H1 (cell line): ENCODE results near the gene USP49. TPM values are rescaled to one million over a fixed set of nuclear protein-coding genes. Genes with fewer than 3 reads are reported as not detected.

Experiments used
- CTCF ChIA-PET: fragments of 300-600 bp; sonication (Branson Sonifier 250); formaldehyde crosslinking; loops from one replicate; lab custom pipeline; 2021; ENCODE audit not compliant: partially characterized antibody; lab: Charles Lee
- POLR2A ChIA-PET: fragments of 300-600 bp; sonication (Branson Sonifier 250); formaldehyde crosslinking; loops from one replicate; lab custom pipeline; 2021; ENCODE audit warnings: inconsistent platforms; ENCODE audit not compliant: partially characterized antibody; lab: Charles Lee
- DNase-seq, 2 experiments: peaks; one replicate each; pipeline versions ENCODE4 v3.0.0 to v3.0.0-alpha.2; 2010 to 2022; ENCODE audit warnings: low spot score in 2 of 2, low read depth in 1 of 2, mixed read lengths in 1 of 2
- FAIRE-seq: peaks from 2 replicates; lab custom pipeline; 2011; peaks lifted over from hg19 to GRCh38; lab: Jason Lieb, UNC
- H2AFZ ChIP-seq: 2 replicates; pipeline ENCODE4 v1.8.1; 2012; ENCODE audit warnings: low read length, inconsistent platforms
- H2AK5ac ChIP-seq: 2 replicates; pipeline ENCODE4 v1.6.1; 2013; ENCODE audit warnings: low read depth, low read length
- H2BK120ac ChIP-seq: replicated peaks from 2 replicates; pipeline ENCODE3; 2013; ENCODE audit warnings: low read depth, low read length, inconsistent platforms
- H2BK12ac ChIP-seq: 2 replicates; pipeline ENCODE4 v1.6.1; 2013; ENCODE audit warnings: low read depth, low read length
- H2BK15ac ChIP-seq: 2 replicates; pipeline ENCODE4 v1.6.1; 2013; ENCODE audit warnings: low read length
- H2BK20ac ChIP-seq: 2 replicates; pipeline ENCODE4 v1.6.1; 2013; ENCODE audit warnings: low read length
- H2BK5ac ChIP-seq: 2 replicates; pipeline ENCODE4 v1.6.1; 2013; ENCODE audit warnings: low read depth, low read length
- H3K14ac ChIP-seq: 2 replicates; pipeline ENCODE4 v1.6.1; 2013; ENCODE audit warnings: inconsistent platforms; ENCODE audit not compliant: insufficient read length
- H3K18ac ChIP-seq: 2 replicates; pipeline ENCODE4 v1.6.1; 2013; ENCODE audit warnings: low read length; ENCODE audit errors: extremely low read depth
- H3K23ac ChIP-seq: 2 replicates; pipeline ENCODE4 v1.6.1; 2013; ENCODE audit warnings: inconsistent platforms; ENCODE audit not compliant: insufficient read length
- H3K23me2 ChIP-seq: 2 replicates; pipeline ENCODE4 v1.6.1; 2013; ENCODE audit warnings: low read depth, low read length
- H3K27ac ChIP-seq: 2 replicates; pipeline ENCODE4 v1.6.1; 2011; ENCODE audit warnings: low read depth, low read length, inconsistent platforms
- H3K27me3 ChIP-seq, 4 experiments: replicated peaks in 1 of 4; 1 replicate in 1 of 4; 2 replicates in 3 of 4; pipeline versions ENCODE4 v1.6.1 to v1.8.1; 2011 to 2013; ENCODE audit warnings: low read length in 3 of 4, mild to moderate bottlenecking in 3 of 4, inconsistent platforms in 2 of 4, mixed read lengths in 2 of 4, moderate library complexity in 1 of 4; ENCODE audit not compliant: control insufficient read depth in 3 of 4, insufficient read depth in 3 of 4; ENCODE audit errors: extremely low read depth in 1 of 4
- H3K36me3 ChIP-seq, 4 experiments: 2 replicates each; pipeline versions ENCODE4 v1.6.1 to v1.8.1; 2011 to 2013; ENCODE audit warnings: mild to moderate bottlenecking in 4 of 4, low read length in 3 of 4, moderate library complexity in 2 of 4, control low read depth in 1 of 4, inconsistent platforms in 1 of 4; ENCODE audit not compliant: insufficient read depth in 4 of 4, control insufficient read depth in 2 of 4
- H3K4ac ChIP-seq: replicated peaks from 2 replicates; pipeline ENCODE3; 2013; ENCODE audit warnings: low read length, low read depth, mixed read lengths, inconsistent platforms; ENCODE audit not compliant: insufficient read length
- H3K4me1 ChIP-seq, 4 experiments: replicated peaks in 1 of 4; 1 replicate in 1 of 4; 2 replicates in 3 of 4; pipeline versions ENCODE4 v1.6.1 to v1.8.1; 2011 to 2013; ENCODE audit warnings: low read length in 3 of 4, inconsistent platforms in 2 of 4, mixed read lengths in 1 of 4; ENCODE audit not compliant: insufficient read depth in 4 of 4, control insufficient read depth in 3 of 4
- H3K4me2 ChIP-seq, 2 experiments: 2 replicates each; pipeline versions ENCODE4 v1.6.1 to v1.8.1; 2011 to 2013; ENCODE audit warnings: low read depth in 2 of 2, low read length in 2 of 2, control low read depth in 1 of 2, inconsistent platforms in 1 of 2, mild to moderate bottlenecking in 1 of 2; ENCODE audit not compliant: insufficient read depth in 1 of 2
- H3K4me3 ChIP-seq, 4 experiments: fragments of 200-600, 300-600 bp in 1 of 4; sonication (generic), shearing (Covaris generic), sonication (Bioruptor Twin) in 1 of 4; 2 replicates each; pipeline versions ENCODE4 v1.5.1 to v1.8.1; 2011 to 2016; ENCODE audit warnings: low read length in 4 of 4, low read depth in 3 of 4, control low read depth in 2 of 4, inconsistent platforms in 2 of 4, mild to moderate bottlenecking in 2 of 4, mixed read lengths in 1 of 4, moderate library complexity in 1 of 4; ENCODE audit not compliant: insufficient read depth in 2 of 4; ENCODE audit errors: extremely low read depth in 1 of 4
- H3K56ac ChIP-seq: replicated peaks from 2 replicates; pipeline ENCODE3; 2013; ENCODE audit warnings: low read depth, mild to moderate bottlenecking, mixed read lengths, low read length, inconsistent platforms; ENCODE audit not compliant: insufficient read length
- H3K79me1 ChIP-seq: 2 replicates; pipeline ENCODE4 v1.6.1; 2013; ENCODE audit warnings: low read depth, low read length, control low read depth
- H3K79me2 ChIP-seq, 2 experiments: 2 replicates each; pipeline versions ENCODE4 v1.6.1 to v1.8.1; 2012 to 2013; ENCODE audit warnings: low read length in 2 of 2, mild to moderate bottlenecking in 2 of 2, inconsistent platforms in 1 of 2; ENCODE audit not compliant: insufficient read depth in 2 of 2, control insufficient read depth in 1 of 2
- H3K9ac ChIP-seq, 4 experiments: replicated peaks in 1 of 4; 1 replicate in 1 of 4; 2 replicates in 3 of 4; pipeline versions ENCODE4 v1.6.1 to v1.8.1; 2011 to 2013; ENCODE audit warnings: low read depth in 3 of 4, low read length in 3 of 4, control low read depth in 2 of 4, mild to moderate bottlenecking in 2 of 4, moderate library complexity in 2 of 4, inconsistent platforms in 1 of 4; ENCODE audit errors: extremely low read depth in 1 of 4
- H3K9me3 ChIP-seq, 2 experiments: 2 replicates each; pipeline versions ENCODE4 v1.6.1 to v1.8.1; 2012 to 2013; ENCODE audit warnings: mild to moderate bottlenecking in 2 of 2, moderate library complexity in 2 of 2, control low read depth in 1 of 2, inconsistent platforms in 1 of 2, low read depth in 1 of 2, low read length in 1 of 2, mixed read lengths in 1 of 2; ENCODE audit not compliant: insufficient read depth in 2 of 2
- H4K20me1 ChIP-seq, 2 experiments: replicated peaks in 1 of 2; 2 replicates each; pipeline versions ENCODE3 to v1.8.1; 2011 to 2013; ENCODE audit warnings: inconsistent platforms in 2 of 2, low read length in 2 of 2, mild to moderate bottlenecking in 1 of 2; ENCODE audit not compliant: insufficient read depth in 2 of 2, control insufficient read depth in 1 of 2
- H4K5ac ChIP-seq: 2 replicates; pipeline ENCODE4 v1.6.1; 2013; ENCODE audit warnings: low read length, low read depth, mixed read lengths, inconsistent platforms; ENCODE audit not compliant: insufficient read length
- H4K8ac ChIP-seq: 2 replicates; pipeline ENCODE4 v1.8.0; 2013; ENCODE audit warnings: mild to moderate bottlenecking, moderate library complexity, low read length, inconsistent platforms; ENCODE audit not compliant: insufficient read depth; ENCODE audit errors: extremely low read depth
- H4K91ac ChIP-seq: replicated peaks from 2 replicates; pipeline ENCODE3; 2013; ENCODE audit warnings: low read length, mixed read lengths, inconsistent platforms; ENCODE audit not compliant: insufficient read length
- CREB1 ChIP-seq: IDR thresholded peaks from 2 replicates; pipeline ENCODE4 v1.6.1; 2012; ENCODE audit warnings: inconsistent platforms
- HDAC2 ChIP-seq, 2 experiments: fragments of 300-600 bp in 1 of 2; sonication (generic) in 1 of 2; IDR thresholded peaks; 2 replicates each; pipeline ENCODE4 v1.6.1; 2011 to 2012; ENCODE audit warnings: low read depth in 2 of 2, low read length in 2 of 2, mild to moderate bottlenecking in 2 of 2, moderate library complexity in 2 of 2, borderline replicate concordance in 1 of 2, inconsistent platforms in 1 of 2
- JUND ChIP-seq: IDR thresholded peaks from 2 replicates; pipeline ENCODE4 v1.6.1; 2011; ENCODE audit warnings: mild to moderate bottlenecking, improper control_type of control experiment, low read length
- POLR2A ChIP-seq, 2 experiments: IDR thresholded peaks; 1 replicate in 1 of 2; 2 replicates in 1 of 2; pipeline ENCODE4 v1.6.1; 2011; ENCODE audit warnings: low read depth in 2 of 2, low read length in 2 of 2, mild to moderate bottlenecking in 2 of 2; ENCODE audit errors: control extremely low read depth in 1 of 2
- SAP30 ChIP-seq: fragments of 300-600 bp; sonication (generic); IDR thresholded peaks from 2 replicates; pipeline ENCODE4 v1.7.1; 2012; ENCODE audit warnings: low read length, moderate library complexity, mild to moderate bottlenecking, inconsistent platforms; ENCODE audit not compliant: insufficient read depth, insufficient replicate concordance
- SIN3A ChIP-seq, 2 experiments: IDR thresholded peaks in 1 of 2; conservative IDR thresholded peaks in 1 of 2; 2 replicates each; pipeline ENCODE4 v1.6.1; 2011 to 2012; ENCODE audit warnings: low read length in 2 of 2, improper control_type of control experiment in 1 of 2, low read depth in 1 of 2, mild to moderate bottlenecking in 1 of 2
- TCF12 ChIP-seq: IDR thresholded peaks from 2 replicates; pipeline ENCODE4 v1.6.1; 2011; ENCODE audit warnings: low read depth, mild to moderate bottlenecking, low read length
- WGBS, 2 experiments: shearing (Covaris generic) in 1 of 2; methylation state at CpG; one replicate each; pipeline versions ENCODE4 v1.1.6 to v1.1.7; 2013 to 2015; ENCODE audit warnings: low lambda C conversion rate in 2 of 2, mixed read lengths in 2 of 2, inconsistent platforms in 1 of 2, low coverage in 1 of 2, missing lambda C conversion rate in 1 of 2; ENCODE audit not compliant: insufficient replicate concordance in 2 of 2, insufficient coverage in 1 of 2, insufficient read length in 1 of 2; ENCODE audit errors: extremely low coverage in 1 of 2, missing lambda C conversion rate in 1 of 2; 5-methylcytosine and 5-hydroxymethylcytosine counted together
- polyA plus RNA-seq, 7 experiments: library from polyadenylated mRNA; depleted of rRNA in 3 of 7; stranded (reverse) in 5 of 7; unstranded in 2 of 7; fragments of >200 nt in 5 of 7; fragments of 200-250 nt in 2 of 7; gene quantifications; 1 replicate in 5 of 7; 2 replicates in 1 of 7; 4 replicates in 1 of 7; pipeline versions ENCODE4 v1.2.1 to v1.2.3, GENCODE V29; 2011 to 2013; ENCODE audit warnings: missing spikeins in 2 of 7, mixed read lengths in 2 of 7
- total RNA-seq: library from RNA; stranded (reverse); fragmentation: NEBNext Ultra II Directional; extraction: Animal tissue kit (Norgen Biotek cat#: 25700); gene quantifications from 2 replicates; pipeline ENCODE4 v1.2.1, GENCODE V29; 2021
- TF ChIP-seq, protein P1 (sequence below): IDR thresholded peaks from 2 replicates; pipeline ENCODE4 v1.6.1; 2012; ENCODE audit warnings: inconsistent platforms
- TF ChIP-seq, protein P2 (sequence below): IDR thresholded peaks from 2 replicates; pipeline ENCODE4 v1.6.1; 2012; ENCODE audit warnings: low read length, inconsistent platforms

The USP49 gene
- total and polyA plus RNA-seq, 2 of the 8 experiments (the other 6 are each of a cell fraction or from before 2014, with no cell fraction given): 6.9 to 24.4 TPM

DNA sequence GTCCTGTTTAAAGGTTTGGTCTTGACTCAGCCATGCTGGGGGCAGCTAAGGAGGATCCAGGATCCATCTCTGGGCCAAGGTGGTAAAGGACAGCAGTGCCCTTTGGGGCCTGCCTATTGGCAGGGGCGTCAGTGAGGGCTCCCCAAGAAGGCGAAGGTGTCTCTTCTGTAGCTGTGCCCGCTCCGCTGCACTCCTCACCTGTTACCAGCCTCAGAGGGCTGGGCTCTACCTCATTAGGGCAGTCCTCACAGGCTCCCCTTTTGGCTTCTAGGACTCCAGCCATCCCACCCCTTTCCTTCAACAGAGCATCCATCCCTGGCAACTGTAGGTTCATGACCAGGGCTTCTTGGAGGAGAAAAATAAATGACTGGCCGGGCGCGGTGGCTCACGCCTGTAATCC lies 125.8 kb downstream of the USP49 start:
- no peaks in the 10 kb centered on the region for H4K20me1 ChIP-seq
- H3K4me2 ChIP-seq: no peak overlapping the region
- no peak overlapping the region for H3K4me3 ChIP-seq
- no peak overlapping the region for H4K91ac ChIP-seq
- H3K23me2 ChIP-seq: no peaks in the 10 kb centered on the region
- WGBS, 2 experiments: 77% methylated on average over 4 of the region's 8 CpGs; no CpG with 5 or more reads in 1 of the 2 experiments
- no peak overlapping the region for H2AK5ac ChIP-seq
- H3K56ac ChIP-seq: no peak overlapping the region
- H3K4me1 ChIP-seq: no peaks in the 10 kb centered on the region; a peak in 1 of 7 replicates
- no peak overlapping the region for H3K4ac ChIP-seq
- no peak overlapping the region for H3K23ac ChIP-seq
- H2AFZ ChIP-seq: no peak overlapping the region
- no peaks in the 10 kb centered on the region for H3K9me3 ChIP-seq
- H3K79me2 ChIP-seq: no peaks in the 10 kb centered on the region
- H4K5ac ChIP-seq: no peak overlapping the region
- no peaks in the 10 kb centered on the region for H3K27me3 ChIP-seq
- no peak for FAIRE-seq
- DNase-seq: no peak
- TF ChIP-seq SIN3A (conservative IDR thresholded peaks at IDR 0.05 in 1 of 2, IDR thresholded peaks at IDR 0.05 in 1 of 2; ENCODE audit: low read depth in 1 of 2, low read length in 2 of 2) (no peak), HDAC2 (IDR thresholded peaks at IDR 0.05; ENCODE audit: borderline replicate concordance in 1 of 2, low read depth in 2 of 2, low read length in 2 of 2) (no peak), TCF12 (no peak), SAP30 (no peak), POLR2A (IDR thresholded peaks at IDR 0.05; ENCODE audit: control extremely low read depth in 1 of 2, low read depth in 2 of 2, low read length in 2 of 2) (no peak), JUND (no peak), CREB1 (no peak)
- TF ChIP-seq, protein P1, sequence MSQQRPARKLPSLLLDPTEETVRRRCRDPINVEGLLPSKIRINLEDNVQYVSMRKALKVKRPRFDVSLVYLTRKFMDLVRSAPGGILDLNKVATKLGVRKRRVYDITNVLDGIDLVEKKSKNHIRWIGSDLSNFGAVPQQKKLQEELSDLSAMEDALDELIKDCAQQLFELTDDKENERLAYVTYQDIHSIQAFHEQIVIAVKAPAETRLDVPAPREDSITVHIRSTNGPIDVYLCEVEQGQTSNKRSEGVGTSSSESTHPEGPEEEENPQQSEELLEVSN: no peak
- TF ChIP-seq, protein P2, sequence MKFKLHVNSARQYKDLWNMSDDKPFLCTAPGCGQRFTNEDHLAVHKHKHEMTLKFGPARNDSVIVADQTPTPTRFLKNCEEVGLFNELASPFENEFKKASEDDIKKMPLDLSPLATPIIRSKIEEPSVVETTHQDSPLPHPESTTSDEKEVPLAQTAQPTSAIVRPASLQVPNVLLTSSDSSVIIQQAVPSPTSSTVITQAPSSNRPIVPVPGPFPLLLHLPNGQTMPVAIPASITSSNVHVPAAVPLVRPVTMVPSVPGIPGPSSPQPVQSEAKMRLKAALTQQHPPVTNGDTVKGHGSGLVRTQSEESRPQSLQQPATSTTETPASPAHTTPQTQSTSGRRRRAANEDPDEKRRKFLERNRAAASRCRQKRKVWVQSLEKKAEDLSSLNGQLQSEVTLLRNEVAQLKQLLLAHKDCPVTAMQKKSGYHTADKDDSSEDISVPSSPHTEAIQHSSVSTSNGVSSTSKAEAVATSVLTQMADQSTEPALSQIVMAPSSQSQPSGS: no peak
- ChIA-PET POLR2A (no interaction called here), CTCF (interaction anchor here (0.6 to 1.9 kb wide), 8 partner anchors 10 to 661 kb away, joined by 3 to 8 read pairs (median 4); partner anchors contain the start of gene TAF8)
- H3K9ac ChIP-seq: no peak overlapping the region
- H3K79me1 ChIP-seq: no peaks in the 10 kb centered on the region
- no peak overlapping the region for H2BK20ac ChIP-seq
- H4K8ac ChIP-seq: no peak overlapping the region; the same call in 1 of the 2 replicates
- H2BK5ac ChIP-seq: no peak overlapping the region
- no peak overlapping the region for H2BK120ac ChIP-seq
- peaks cover 0 to 7% (median 4%) of the 10 kb centered on the region in 4 experiments; a peak in 5 of 8 replicates for H3K36me3 ChIP-seq
- no peak overlapping the region for H2BK12ac ChIP-seq
- H2BK15ac ChIP-seq: no peak overlapping the region
- H3K27ac ChIP-seq: no peak overlapping the region
- no peak overlapping the region for H3K18ac ChIP-seq
- no peak overlapping the region for H3K14ac ChIP-seq
